Epidermal melanocyte (primary cell): ENCODE data around the gene INPP4B.
"Not testable (repeated sequence)": the region's sequence is repeated elsewhere in the genome, so short reads cannot be mapped to it uniquely, and the experiment has no call there.

ENCODE experiments used
- DNase-seq: peaks from one replicate; pipeline ENCODE4 v3.0.0; 2011; ENCODE audit warnings: low spot score; ENCODE audit not compliant: insufficient read length

The INPP4B gene

DNA sequence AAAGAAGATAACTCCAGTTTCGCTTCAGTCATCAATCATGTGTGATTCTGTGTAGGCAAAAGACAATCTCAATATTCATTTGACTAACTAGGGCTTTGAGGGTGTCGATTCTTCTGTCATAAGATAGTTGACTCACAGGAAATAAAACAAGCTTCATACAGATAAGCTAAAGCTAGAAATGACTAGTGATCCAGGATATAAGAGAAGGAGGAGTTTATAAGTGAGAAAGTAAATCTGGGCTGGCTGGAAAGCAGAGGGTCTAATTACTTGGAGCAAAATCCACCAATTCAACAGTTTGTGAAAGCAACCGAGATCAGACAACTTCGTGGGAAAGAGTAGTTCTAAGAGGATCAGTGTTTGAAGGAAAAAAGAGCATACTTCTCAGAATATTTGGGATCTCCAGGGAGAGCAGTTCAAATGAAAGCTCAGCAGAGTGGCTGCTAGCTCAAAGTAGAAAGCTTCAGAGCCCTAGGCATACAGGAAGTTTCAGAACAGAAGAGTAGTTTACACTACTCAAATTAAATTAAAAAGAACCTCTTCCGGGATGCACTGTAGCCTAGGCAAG, 429.3 kb downstream of the INPP4B start:
- no peak for DNase-seq

DNA sequence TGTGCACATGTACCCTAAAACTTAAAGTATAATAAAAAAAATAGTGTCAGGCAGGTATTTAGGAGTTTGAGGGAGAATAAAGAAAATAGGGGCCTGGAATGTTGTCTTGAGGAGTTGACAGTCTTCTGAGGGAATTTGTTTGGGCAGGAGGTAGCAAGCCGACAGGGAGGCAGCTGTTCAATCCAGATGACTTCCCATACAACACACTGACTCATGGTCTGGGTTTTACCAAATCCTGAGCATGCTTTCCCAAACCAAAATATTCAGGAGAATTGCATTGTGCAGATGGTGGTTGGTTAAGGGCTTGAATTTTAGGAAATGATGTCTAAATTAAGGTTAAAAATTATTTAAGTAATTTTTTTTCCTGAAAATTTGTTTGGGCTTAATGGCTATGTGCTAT, 430.0 kb downstream of the INPP4B start:
- no peak for DNase-seq

DNA sequence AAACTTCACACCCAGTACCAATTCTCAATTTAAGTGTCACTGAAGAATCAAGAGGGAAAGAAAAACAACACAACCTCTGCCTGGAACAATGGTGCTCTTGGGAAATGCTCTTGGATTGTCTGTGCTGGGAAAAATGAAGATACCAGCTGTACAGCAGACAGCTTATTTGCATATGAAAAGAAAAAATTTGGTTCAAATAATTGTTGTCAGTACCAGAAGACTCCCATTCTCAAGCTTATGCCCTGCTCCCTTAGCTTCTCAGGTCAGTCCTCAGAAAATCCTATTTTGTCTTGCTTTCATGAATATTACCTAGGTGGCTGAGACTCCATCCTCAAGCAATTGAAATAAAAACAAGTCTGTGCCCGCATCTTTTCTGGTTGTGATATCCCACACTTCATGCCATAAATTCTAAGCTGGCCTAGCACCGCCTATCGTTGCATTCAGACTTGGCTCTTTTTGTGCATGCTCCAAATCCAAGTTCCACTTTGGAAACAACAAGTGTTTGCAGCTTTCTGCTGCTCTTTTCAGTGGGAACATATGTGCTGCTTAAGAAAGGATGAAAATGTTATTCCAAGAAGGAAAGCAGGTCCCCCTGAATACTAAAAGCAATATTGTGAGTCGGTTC, 431.6 kb downstream of the INPP4B start:
- no peak for DNase-seq

DNA sequence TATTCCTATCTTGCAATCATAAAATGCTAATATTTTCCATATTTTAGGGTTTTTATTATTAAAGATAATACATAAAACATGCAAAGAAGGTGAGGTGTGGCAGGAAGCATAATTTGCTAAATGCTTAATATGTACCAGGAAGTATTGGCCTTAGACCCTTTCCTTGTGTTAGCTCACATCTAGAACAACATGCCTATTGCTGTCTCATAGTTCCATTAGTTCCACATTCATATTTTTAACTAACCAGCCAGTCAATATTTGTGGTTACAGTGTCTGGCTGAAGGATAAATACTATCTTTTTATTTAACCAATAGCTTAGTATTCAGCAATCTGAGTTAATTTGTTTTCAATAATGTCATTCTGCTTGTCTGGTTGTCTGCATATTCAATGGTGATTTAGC, 432.6 kb downstream of the INPP4B start:
- no peak for DNase-seq

DNA sequence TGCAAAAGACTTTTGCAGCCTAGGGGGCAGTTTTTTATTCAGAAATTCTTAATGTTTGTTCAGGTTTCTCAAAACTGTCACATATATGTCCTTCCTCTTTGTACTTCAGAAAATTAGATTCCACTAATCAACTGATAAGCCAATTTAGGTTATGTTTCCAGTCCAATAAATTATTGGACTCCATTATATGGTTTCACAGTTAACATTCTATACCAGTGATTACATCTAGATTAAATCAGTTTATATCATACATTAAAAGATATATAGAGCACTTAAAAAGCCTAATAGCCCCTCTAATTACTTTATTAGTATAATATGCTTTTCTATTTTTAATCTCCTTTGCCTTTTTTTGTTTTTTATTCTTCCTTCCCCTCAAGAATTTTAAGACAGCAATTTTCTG, 434.1 kb downstream of the INPP4B start:
- no peak for DNase-seq

DNA sequence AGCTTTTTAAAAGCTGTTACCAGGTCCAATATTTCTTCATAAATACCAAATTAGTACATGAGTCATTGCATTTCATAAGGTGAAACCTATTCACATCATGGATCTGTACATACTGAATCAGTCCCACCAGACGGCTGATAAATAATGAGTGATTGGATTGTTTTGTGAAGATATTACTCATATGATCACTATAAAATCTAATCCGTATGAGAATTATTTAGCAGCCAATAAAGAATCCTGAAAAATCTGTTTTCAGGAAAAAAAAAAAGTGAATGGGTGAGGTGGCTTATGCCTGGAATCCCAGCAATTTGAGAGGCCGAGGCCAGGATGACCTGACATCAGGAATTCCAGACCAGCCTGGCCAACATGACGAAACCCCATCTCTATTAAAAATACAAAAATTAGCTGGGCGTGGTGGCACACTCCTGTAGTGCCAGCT, 438.1 kb downstream of the INPP4B start:
- no peak for DNase-seq

DNA sequence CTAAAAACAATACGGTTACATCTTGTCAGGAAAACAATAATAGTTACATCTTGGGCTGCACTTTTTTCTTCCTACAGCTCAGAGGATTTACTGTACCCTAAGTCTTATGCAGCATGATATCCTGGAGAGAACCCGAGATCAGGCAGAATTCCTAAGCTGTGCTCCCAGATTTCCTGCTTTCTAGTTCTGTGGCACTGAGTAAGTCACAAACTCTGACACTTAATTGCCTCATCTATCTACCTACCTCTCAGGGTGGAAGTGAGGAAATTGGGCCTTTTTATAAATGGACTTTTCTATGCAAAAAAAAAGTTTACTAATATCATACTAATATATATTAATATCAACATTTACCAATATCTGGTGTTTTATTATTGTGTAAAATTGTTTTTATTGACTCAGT, 438.5 kb downstream of the INPP4B start:
- DNase-seq, result no peak

DNA sequence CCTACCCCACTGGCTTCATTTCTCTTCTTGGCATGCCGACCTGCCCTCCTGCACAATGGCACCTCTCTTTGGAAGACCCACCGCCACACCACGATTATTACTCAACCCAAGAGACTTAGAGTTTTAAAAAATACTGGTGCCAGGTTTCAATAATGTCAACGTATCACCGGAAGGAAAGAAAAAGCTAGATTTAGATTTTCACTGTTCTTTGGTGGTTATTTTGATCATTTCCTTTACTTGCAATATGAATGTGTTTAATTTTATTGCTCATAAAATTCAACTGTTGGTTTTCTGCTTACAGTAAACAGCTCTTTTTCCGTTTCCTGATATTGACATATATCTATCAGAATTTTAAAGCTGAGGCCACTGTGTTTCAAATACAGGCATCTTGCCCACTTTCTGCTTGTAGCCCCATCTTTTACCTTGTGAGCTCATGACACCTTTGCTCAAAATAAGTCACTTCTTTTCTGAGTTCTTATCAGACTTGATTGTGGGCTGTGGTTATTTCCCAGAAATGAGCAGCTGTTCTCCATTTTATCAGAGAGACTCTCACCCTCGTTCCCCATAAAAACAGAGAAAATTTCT, 439.1 kb downstream of the INPP4B start:
- no peak for DNase-seq

DNA sequence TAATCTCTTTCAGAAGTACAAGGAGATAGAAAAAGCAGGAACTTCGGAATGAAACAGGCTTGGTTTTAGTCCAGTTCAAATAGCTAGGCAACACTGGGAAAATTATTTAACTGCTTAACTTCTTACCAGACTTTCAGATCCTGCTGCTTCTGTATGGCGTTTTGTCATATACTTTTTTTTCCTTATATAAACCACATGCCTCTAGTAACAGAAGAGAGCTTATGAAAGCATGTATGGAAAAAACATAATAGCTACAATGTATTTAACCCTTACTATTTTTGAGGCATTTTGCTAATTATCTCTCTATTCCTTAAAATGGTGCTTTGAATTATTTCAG, 439.6 kb downstream of the INPP4B start:
- DNase-seq, result no peak

DNA sequence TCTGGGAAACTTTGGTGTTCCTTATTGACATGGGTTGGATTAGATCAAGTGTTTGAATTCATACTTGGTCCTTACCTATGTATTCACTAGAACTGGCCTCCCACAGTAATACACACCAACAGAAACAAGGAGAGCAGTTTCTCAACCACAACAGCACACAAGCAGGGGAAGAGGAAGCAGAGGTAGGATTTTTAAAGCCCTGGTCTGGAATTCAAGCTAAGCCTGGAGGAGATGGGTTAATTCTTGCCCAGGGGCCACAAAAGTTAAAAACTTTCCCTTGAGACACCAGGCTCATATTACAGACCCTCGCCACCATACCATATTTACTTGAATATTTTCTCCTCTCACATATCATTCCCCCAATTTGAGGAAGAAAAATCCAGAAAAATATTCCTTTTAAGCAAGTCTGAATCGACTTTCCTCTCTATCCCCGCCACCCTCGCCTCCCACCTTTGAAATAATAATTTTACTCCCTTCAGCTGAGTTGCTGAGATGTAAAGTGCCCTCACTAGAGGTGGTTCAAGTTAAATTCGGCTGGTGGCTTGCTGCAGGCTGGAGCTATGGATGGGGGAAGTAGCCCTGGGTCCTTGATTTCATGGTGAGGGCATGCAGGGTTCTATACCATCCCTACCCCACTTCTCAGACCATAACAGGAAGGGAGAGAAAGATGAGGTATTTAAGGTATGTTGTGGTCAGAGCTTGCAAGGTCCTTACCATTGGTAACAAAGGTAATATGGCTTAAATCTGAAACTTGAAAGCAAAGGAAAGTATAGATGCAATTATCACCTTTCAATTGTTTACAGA, 440.2 kb downstream of the INPP4B start:
- DNase-seq, result no peak

DNA sequence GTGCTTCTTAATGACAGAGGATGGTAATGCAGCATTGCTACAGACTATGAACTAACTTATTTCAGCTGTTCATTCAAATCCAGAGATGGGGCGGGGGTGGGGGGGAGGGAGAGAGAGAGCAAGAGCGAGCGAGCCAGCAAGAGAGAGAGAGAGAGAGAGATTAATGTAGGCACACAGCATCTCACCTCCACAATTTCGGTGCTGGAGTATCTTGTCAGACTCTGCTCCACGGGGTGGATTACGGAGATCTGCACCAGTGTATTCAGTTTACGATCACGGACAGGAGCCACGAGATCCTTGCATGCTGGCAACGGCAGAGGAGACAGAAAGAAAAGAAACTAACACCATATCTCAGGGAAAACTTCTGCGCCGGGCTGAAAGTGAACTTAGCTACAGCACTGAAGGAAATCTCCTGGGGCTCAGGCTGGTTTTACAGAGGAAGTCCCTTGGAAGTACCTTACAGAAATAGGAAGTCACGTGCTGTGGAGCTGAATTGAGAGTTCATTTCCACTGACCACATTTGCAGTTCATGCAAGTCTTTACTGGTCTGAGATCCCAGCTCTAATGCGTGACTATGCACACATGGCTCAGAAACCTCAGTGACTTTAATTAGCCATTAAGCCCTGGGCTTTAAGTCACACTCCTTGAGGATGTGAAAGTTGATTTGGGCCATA, 440.9 kb downstream of the INPP4B start:
- DNase-seq, result no peak

DNA sequence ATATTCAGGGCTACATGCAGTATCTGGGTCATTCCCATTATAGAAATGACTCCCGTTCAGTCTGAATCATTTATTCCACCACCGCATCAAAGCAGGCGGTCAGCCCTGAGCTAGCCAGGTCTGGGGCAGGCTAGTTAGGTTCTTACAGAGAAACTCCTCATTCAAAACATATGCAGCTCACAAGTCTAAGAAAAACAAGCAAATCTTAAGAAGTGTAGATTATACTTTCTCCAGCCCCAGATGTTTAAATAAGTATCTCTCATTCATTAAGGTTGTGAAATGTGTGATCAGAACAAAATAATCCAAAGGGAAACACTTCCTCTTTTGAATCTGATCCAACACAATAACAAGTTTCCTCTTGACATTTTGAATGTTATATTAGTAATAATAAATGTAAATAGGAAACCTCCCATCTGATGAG, 441.9 kb downstream of the INPP4B start:
- DNase-seq, result no peak

DNA sequence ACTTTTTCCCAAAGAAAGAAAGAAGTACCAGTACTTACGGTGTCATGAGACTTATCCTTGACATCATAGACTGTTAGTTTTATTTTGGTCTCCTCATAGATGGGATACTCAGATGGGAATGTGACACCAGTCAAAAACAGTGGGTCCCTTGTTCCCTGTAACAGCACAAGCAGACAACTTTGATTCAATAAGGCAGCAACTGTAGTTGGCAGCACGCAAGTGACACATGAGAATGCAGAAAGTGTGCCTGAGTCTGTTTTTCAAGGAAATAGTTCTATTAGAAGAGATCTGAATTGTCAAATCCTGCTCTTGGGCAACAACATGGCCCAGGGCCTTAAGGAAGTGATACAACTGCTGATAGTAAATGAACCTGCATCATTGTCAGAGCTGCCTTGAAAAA, 443.2 kb downstream of the INPP4B start:
- DNase-seq, result peak; percentile 54

DNA sequence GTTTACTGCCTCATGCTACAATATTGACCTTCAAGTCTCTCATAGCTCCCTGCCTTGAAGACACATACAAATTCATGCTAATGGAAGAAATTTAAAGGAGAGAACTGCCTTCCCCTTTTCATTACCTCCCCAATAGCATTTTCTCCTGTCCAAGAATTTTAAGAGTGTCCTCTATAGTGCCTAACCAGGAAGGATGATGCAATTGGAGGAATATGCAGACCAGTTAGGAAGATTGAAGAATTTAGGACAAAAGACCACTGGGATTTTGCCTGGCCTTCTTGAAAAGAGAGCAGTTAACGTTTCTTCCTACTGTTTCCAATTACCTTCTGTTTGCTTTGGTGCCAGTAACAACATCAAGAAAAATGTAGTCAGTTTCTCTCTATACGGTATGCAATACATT, 443.9 kb downstream of the INPP4B start:
- no peak for DNase-seq

DNA sequence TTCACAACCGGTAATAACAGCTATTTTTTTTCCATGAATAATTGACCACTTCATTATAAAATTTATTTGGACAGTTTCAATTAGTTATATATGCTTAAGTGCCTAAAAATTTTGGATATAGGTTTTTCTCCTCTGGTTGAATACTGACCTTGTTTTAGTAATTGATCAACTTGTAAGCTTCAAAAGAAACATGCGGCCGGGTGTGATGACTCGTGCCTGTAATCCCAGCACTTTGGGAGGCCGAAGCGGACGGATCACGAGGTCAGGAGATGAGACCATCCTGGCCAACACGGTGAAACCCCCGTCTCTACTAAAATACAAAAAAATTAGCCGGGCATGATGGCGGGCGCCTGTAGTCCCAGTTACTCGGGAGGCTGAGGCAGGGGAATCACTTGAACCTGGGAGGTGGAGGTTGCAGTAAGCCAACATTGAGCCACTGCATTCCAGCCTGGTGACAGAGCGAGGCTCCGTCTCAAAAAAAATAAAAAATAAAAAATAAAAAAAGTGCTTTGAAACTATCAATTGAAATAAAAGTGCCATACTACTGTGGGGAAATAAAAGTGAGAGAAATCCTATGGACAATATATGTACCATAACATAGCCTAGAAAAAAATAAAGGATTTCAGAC, 448.6 kb downstream of the INPP4B start:
- DNase-seq, result not testable (repeated sequence)

DNA sequence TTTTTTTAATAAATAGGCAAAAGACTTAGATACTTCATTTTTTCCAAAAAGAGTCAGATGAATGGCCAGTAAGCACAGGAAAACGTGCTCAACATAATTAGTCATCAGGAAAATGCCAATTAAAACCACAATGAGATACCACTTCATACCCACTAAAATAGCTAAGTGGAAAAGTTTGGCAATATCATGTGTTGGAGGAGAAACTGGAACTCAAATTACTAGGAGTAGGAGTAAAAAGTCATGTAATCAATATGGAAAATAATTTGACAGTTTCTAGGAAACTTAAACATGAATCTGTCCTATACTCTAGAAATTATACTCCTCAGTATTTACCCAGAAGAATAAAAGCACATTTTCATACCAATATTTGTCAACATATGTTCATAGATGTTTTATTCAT, 449.8 kb downstream of the INPP4B start:
- no peak for DNase-seq

DNA sequence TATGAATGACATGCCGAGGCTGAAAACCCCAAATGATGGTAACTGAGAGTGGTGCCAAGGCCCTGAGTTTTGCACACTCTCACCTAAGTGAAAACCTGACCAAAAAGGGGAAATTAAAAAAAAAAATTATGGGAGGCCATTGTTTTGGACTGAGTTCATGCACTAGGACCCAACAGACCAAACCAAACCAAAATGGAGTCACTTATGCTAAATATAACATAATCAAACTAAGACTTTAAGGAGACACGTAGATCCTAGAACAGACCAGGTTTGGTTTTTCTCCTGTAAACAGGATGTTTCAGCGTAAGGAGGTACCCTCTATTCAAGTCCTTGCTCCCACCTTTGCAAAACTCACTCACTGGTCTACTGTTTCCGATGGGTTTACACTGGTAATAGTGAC, 453.0 kb downstream of the INPP4B start:
- no peak for DNase-seq

DNA sequence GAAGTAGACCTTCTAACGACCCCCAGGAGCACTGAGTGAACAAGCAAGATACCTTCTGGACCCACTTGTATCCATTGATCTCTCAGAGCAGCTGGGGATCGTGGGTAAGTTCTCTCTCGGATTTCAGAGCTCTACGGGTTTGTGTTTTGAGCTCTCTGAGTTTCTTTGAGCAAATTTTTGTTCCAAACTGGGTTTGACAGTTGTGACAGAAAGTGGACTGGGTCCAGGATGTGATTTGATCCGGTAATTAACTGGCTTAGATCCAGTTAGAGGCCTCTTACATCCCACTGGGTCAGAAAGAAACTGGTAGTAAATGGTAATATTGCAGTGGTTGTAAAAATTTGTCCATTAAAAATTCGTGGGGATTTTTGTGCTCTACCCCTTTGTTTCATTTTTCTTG, 459.2 kb downstream of the INPP4B start:
- no peak for DNase-seq

DNA sequence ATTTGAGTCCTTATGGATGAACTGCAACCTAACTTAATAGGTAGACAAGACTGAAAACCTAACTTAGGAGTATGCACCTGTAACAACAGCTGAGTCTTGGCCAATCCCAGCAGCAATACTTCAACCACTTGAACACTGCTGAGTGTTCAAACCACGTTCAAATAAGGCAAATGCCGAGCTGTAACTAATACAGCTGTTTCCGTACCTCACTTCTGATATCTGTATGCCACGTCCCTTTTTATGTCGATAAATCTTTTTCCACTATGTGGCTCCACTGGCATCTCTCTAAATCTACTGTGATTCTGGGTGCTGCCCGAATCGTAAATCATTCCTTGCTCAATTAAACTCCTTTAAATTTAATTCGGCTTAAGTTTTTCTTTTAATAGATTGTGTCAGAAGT, 459.7 kb downstream of the INPP4B start:
- DNase-seq, result no peak

DNA sequence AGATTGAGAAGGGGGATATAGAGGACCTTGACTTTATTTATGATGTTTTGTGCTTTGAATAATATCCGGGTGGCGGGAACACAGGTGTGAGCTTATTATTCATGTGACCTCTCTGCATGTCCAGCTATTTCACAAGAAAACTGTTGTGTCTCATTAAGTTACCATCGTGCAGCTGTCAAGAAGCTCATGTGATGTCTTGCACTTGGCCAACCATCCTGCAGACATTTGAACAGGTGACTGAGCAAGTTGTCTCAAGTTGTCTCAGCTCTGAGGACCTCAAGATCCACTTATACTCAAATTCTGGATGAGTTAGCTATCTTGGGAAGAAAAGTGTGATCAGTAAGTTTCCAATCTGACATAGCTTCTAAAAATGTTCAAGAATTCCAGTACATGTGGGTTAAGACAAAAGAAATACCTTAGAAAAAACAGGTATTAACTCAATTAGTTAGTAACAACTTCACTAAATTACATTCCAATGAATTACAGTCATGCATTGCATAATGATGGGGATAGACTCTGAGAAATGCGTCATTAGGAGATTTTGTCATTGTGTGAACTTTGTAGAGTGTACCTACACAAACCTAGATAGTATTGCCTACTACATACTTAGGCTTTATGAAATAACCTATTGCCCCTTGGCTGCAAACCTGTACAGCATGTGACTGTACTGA, 462.2 kb downstream of the INPP4B start:
- DNase-seq, result no peak

DNA sequence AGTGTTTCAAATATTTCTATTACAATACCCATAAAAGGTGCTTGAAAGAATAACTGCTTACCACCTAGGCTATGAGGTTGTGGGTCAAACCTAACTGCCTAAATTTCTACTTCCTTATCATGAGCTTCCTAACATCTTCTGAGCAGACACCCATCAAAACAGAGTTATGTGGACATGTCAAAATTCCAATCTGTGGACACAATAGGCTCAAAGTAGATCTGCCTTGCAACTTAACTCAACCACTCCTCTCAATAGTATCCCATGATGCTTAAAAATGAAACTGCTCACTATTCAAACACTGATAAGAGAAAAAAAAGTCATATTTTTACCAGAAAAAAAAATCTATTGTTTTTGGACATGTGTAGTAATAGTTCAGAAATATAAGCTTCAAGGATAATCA, 462.7 kb downstream of the INPP4B start:
- no peak for DNase-seq
